Neutrophil (primary cell): ENCODE measurements around the gene KLHDC4.

ENCODE experiments used
- H3K27ac ChIP-seq: fragments of 200-600 bp; sonication (generic); 2 replicates; pipeline ENCODE4 v1.5.1; 2016; ENCODE audit warnings: mild to moderate bottlenecking, moderate library complexity
- H3K27me3 ChIP-seq: fragments of 200-600 bp; sonication (generic); 2 replicates; pipeline ENCODE4 v1.6.0; 2016; ENCODE audit warnings: mild to moderate bottlenecking
- H3K36me3 ChIP-seq: fragments of 200-600 bp; sonication (generic); 2 replicates; pipeline ENCODE4 v1.5.1; 2017
- H3K4me1 ChIP-seq, 2 experiments: fragments of 200-600 bp in 1 of 2; sonication (generic) in 1 of 2; 1 replicate in 1 of 2; 2 replicates in 1 of 2; pipeline versions ENCODE4 v1.5.1 to v1.6.1; 2013 to 2016; ENCODE audit warnings: low read depth in 1 of 2, low read length in 1 of 2, mild to moderate bottlenecking in 1 of 2, moderate library complexity in 1 of 2; ENCODE audit not compliant: control insufficient read depth in 1 of 2, insufficient read depth in 1 of 2
- H3K4me3 ChIP-seq, 2 experiments: fragments of 200-600 bp in 1 of 2; sonication (generic) in 1 of 2; 1 replicate in 1 of 2; 2 replicates in 1 of 2; pipeline ENCODE4 v1.5.1; 2013 to 2016; ENCODE audit warnings: low read depth in 1 of 2, low read length in 1 of 2, mild to moderate bottlenecking in 1 of 2, moderate library complexity in 1 of 2
- H3K9me3 ChIP-seq: fragments of 200-600 bp; sonication (generic); 2 replicates; pipeline ENCODE4 v1.5.1; 2016
- CTCF ChIP-seq: fragments of 200-600 bp; sonication (generic); IDR thresholded peaks from 2 replicates; pipeline ENCODE4 v1.5.1; 2016; ENCODE audit warnings: antibody characterized with exemption

The KLHDC4 gene

GRCh38 chr16:87693827-87694226 lies 72.0 kb downstream of the KLHDC4 start:
- Histone ChIP-seq H3K4me1 (no peaks in the 10 kb centered on the region), H3K36me3 (peaks cover 17% of the 10 kb centered on the region), H3K27ac (no peak overlapping the region), H3K27me3 (peaks cover 9% of the 10 kb centered on the region), H3K4me3 (no peak overlapping the region), H3K9me3 (no peaks in the 10 kb centered on the region)
- TF ChIP-seq CTCF = no peak

- Histone ChIP-seq H3K27me3 (peaks cover 9% of the 10 kb centered on the region), H3K4me3 (no peak overlapping the region)
- TF ChIP-seq CTCF = no peak
Measured at GRCh38 chr16:87692756-87693155, 73.0 kb downstream of the KLHDC4 start.

GRCh38 chr16:87692176-87692575 lies 73.6 kb downstream of the KLHDC4 start:
- no peaks in the 10 kb centered on the region for H3K9me3 ChIP-seq
- no peak overlapping the region for H3K4me3 ChIP-seq
- H3K27me3 ChIP-seq = peaks cover 9% of the 10 kb centered on the region
- TF ChIP-seq CTCF = no peak
- peaks cover 17% of the 10 kb centered on the region for H3K36me3 ChIP-seq
- no peaks in the 10 kb centered on the region for H3K4me1 ChIP-seq
- no peak overlapping the region for H3K27ac ChIP-seq

More at GRCh38 chr16:87692756-87693155, 73.0 kb downstream of the KLHDC4 start:
- Histone ChIP-seq H3K27ac (no peak overlapping the region), H3K36me3 (peaks cover 17% of the 10 kb centered on the region), H3K4me1 (no peaks in the 10 kb centered on the region), H3K9me3 (no peaks in the 10 kb centered on the region)

- H3K27ac ChIP-seq = no peak overlapping the region
- TF ChIP-seq CTCF = no peak
- no peak overlapping the region for H3K4me3 ChIP-seq
- no peaks in the 10 kb centered on the region for H3K4me1 ChIP-seq
- H3K9me3 ChIP-seq = no peaks in the 10 kb centered on the region
- H3K27me3 ChIP-seq = peaks cover 9% of the 10 kb centered on the region
- H3K36me3 ChIP-seq = peaks cover 17% of the 10 kb centered on the region
Measured at GRCh38 chr16:87691686-87692079, 74.1 kb downstream of the KLHDC4 start.

GRCh38 chr16:87690911-87691685 lies 74.7 kb downstream of the KLHDC4 start:
- Histone ChIP-seq H3K27ac (no peak overlapping the region), H3K4me3 (no peak overlapping the region), H3K9me3 (no peaks in the 10 kb centered on the region), H3K36me3 (peaks cover 13% of the 10 kb centered on the region), H3K27me3 (peaks cover 9% of the 10 kb centered on the region), H3K4me1 (no peaks in the 10 kb centered on the region)
- TF ChIP-seq CTCF = no peak
